ENCODE data around the gene TRIM66.

The TRIM66 gene

GRCh38 chr11:8686325-8686724 is 3.9 kb upstream of the TRIM66 start:
- DNase-seq (ENCODE audit: low read depth) = no peak
- peak overlapping the region; percentile 98 for H3K4me3 ChIP-seq (ENCODE audit: low read depth, low read length)
- TF ChIP-seq MAX (IDR thresholded peaks at IDR 0.05; ENCODE audit: low read depth, low read length) (no peak), CTCF (IDR thresholded peaks at IDR 0.05; ENCODE audit: low read depth, low read length) (no peak), MYC (IDR thresholded peaks at IDR 0.05; ENCODE audit: low read depth, low read length) (no peak), POLR2A (IDR thresholded peaks at IDR 0.05; ENCODE audit: extremely low read depth, insufficient read length) (no peak)

GRCh38 chr11:8685820-8686219 is 3.4 kb upstream of the TRIM66 start:
- H3K4me3 ChIP-seq (ENCODE audit: low read depth, low read length) = peak overlapping the region; percentile 98
- no peak for DNase-seq (ENCODE audit: low read depth)
- TF ChIP-seq MYC (IDR thresholded peaks at IDR 0.05; ENCODE audit: low read depth, low read length) (no peak), POLR2A (IDR thresholded peaks at IDR 0.05; ENCODE audit: extremely low read depth, insufficient read length) (no peak), CTCF (IDR thresholded peaks at IDR 0.05; ENCODE audit: low read depth, low read length) (no peak), MAX (IDR thresholded peaks at IDR 0.05; ENCODE audit: low read depth, low read length) (no peak)

- H3K4me3 ChIP-seq (ENCODE audit: low read depth, low read length) = peak overlapping the region; percentile 98
- TF ChIP-seq CTCF (IDR thresholded peaks at IDR 0.05; ENCODE audit: low read depth, low read length) (no peak), POLR2A (IDR thresholded peaks at IDR 0.05; ENCODE audit: extremely low read depth, insufficient read length) (no peak), MYC (IDR thresholded peaks at IDR 0.05; ENCODE audit: low read depth, low read length) (no peak), MAX (IDR thresholded peaks at IDR 0.05; ENCODE audit: low read depth, low read length) (no peak)
- DNase-seq (ENCODE audit: low read depth) = no peak
Observed at GRCh38 chr11:8685306-8685705, 2.8 kb upstream of the TRIM66 start.

- no peak for TF ChIP-seq POLR2A (IDR thresholded peaks at IDR 0.05; ENCODE audit: extremely low read depth, insufficient read length)
- no peak for TF ChIP-seq CTCF (IDR thresholded peaks at IDR 0.05; ENCODE audit: low read depth, low read length)
- no peak for TF ChIP-seq MAX (IDR thresholded peaks at IDR 0.05; ENCODE audit: low read depth, low read length)
- no peak for TF ChIP-seq MYC (IDR thresholded peaks at IDR 0.05; ENCODE audit: low read depth, low read length)
- DNase-seq (ENCODE audit: low read depth) = peak; percentile 23
- H3K4me3 ChIP-seq (ENCODE audit: low read depth, low read length) = peak overlapping the region; percentile 98
Observed at GRCh38 chr11:8684600-8685290, 2.3 kb upstream of the TRIM66 start.

- DNase-seq (ENCODE audit: low read depth) = no peak
- no peak for TF ChIP-seq POLR2A (IDR thresholded peaks at IDR 0.05; ENCODE audit: extremely low read depth, insufficient read length)
- no peak for TF ChIP-seq MYC (IDR thresholded peaks at IDR 0.05; ENCODE audit: low read depth, low read length)
- TF ChIP-seq MAX (IDR thresholded peaks at IDR 0.05; ENCODE audit: low read depth, low read length) = no peak
- no peak for TF ChIP-seq CTCF (IDR thresholded peaks at IDR 0.05; ENCODE audit: low read depth, low read length)
- peak overlapping the region; percentile 98 for H3K4me3 ChIP-seq (ENCODE audit: low read depth, low read length)
Observed at GRCh38 chr11:8683115-8683807, 796 bp upstream of the TRIM66 start.

Data from NB4 (cell line).